HG03045 (cell line): ENCODE measurements around the gene CCN5.
"Not testable (repeated sequence)": the region's sequence is repeated elsewhere in the genome, so short reads cannot be mapped to it uniquely, and the experiment has no call there.

ENCODE experiments used
- ATAC-seq: cut with Tn5 transposase; IDR thresholded peaks from one replicate; pipeline ENCODE4 v1.9.1; 2021; ENCODE audit warnings: mild to moderate bottlenecking, moderate library complexity; ENCODE audit not compliant: unreplicated experiment

The CCN5 gene

GRCh38 chr20:44756011-44756688 lies 41.0 kb downstream of the CCN5 start:
- no peak for ATAC-seq

GRCh38 chr20:44756956-44757355 lies 41.8 kb downstream of the CCN5 start:
- no peak for ATAC-seq

- no peak for ATAC-seq
Observed at GRCh38 chr20:44758247-44759101, 43.3 kb downstream of the CCN5 start.

GRCh38 chr20:44759595-44759994 lies 44.4 kb downstream of the CCN5 start:
- no peak for ATAC-seq

- ATAC-seq: no peak
Observed at GRCh38 chr20:44761423-44761822, 46.3 kb downstream of the CCN5 start.

- no peak for ATAC-seq
Observed at GRCh38 chr20:44762466-44763140, 47.4 kb downstream of the CCN5 start.

- not testable (repeated sequence) for ATAC-seq
Observed at GRCh38 chr20:44763798-44764197, 48.6 kb downstream of the CCN5 start.

GRCh38 chr20:44765091-44765490 lies 49.9 kb downstream of the CCN5 start:
- no peak for ATAC-seq

GRCh38 chr20:44765701-44766347 lies 50.7 kb downstream of the CCN5 start:
- ATAC-seq: no peak

- ATAC-seq: no peak
Observed at GRCh38 chr20:44768256-44768655, 53.1 kb downstream of the CCN5 start.

GRCh38 chr20:44768854-44769480 lies 53.8 kb downstream of the CCN5 start:
- no peak for ATAC-seq

GRCh38 chr20:44769481-44769863 lies 54.3 kb downstream of the CCN5 start:
- ATAC-seq: no peak

GRCh38 chr20:44770484-44771171 lies 55.5 kb downstream of the CCN5 start:
- no peak for ATAC-seq

- ATAC-seq: no peak
Observed at GRCh38 chr20:44771172-44771535, 56.0 kb downstream of the CCN5 start.

GRCh38 chr20:44772636-44773035 lies 57.5 kb downstream of the CCN5 start:
- ATAC-seq: no peak

- no peak for ATAC-seq
Observed at GRCh38 chr20:44773070-44773829, 58.1 kb downstream of the CCN5 start.

GRCh38 chr20:44776980-44777379 lies 61.8 kb downstream of the CCN5 start:
- no peak for ATAC-seq
